Measurements from ENCODE around the gene WDFY4. TPM values are rescaled to one million over a fixed set of nuclear protein-coding genes. Genes with fewer than 3 reads are reported as not detected.

The WDFY4 gene
- total and polyA plus RNA-seq, 2 donors (not counting 1 experiment from before 2014, with no cell fraction given), result 0.06 to 0.66 TPM

DNA sequence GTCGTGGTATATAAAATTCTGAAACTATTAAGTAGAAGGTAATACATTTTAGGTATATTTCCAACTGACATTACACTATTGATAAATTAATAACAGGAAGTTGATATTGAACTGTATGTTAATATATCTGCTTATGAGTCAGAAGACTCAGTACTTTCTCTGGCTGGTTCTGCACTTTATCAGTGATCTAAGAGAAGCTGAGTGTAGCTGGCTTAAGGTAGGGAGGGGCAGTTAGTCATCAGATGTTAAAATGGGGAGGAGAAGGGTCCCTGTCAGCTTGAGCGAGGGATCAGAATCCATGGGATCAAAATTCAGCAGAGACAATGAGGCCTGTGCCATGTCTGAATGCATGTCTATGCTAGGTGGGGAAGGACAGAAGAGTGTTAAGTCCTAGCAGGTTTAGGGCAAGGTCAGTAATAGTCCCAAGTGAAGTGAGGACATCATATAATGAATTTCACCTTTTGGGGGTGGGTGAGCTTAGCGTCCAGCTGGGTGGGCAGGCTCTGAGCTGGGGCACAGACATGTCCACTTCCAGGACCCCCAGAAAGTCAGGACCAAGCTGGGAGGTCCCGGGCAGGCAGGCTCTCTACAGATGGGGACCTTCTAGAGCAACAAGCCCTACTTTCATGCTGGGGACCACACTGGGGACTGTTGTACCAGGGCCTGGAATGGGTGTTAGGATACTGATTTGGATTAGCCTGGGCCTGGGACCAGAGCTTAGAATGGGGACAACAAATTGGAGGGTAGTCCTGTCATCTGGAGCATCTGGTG is 82.9 kb downstream of the WDFY4 start:
- Histone ChIP-seq H2AFZ (ENCODE audit: low read length) (no peak overlapping the region), H3K79me2 (ENCODE audit: control insufficient read depth, insufficient read depth, low read length) (no peaks in the 10 kb centered on the region), H3K4me2 (ENCODE audit: extremely low read depth, insufficient read depth, low read length) (no peak overlapping the region), H4K20me1 (ENCODE audit: control insufficient read depth, extremely low read depth, insufficient read depth, low read length) (no peaks in the 10 kb centered on the region), H3K27ac (ENCODE audit: insufficient read depth, low read length) (no peak overlapping the region), H3K9ac (ENCODE audit: insufficient read depth, low read length) (no peak overlapping the region), H3K4me1 (ENCODE audit: control insufficient read depth, extremely low read depth, insufficient read depth, low read length) (no peaks in the 10 kb centered on the region), H3K27me3 (ENCODE audit: control insufficient read depth, insufficient read depth, low read length) (peaks cover 6% of the 10 kb centered on the region), H3K4me3 (replicated peaks in 1 of 4; ENCODE audit: control extremely low read depth in 1 of 4, insufficient read depth in 1 of 4, low read depth in 3 of 4, low read length in 4 of 4) (no peak overlapping the region), H3K9me3 (ENCODE audit: control insufficient read depth, insufficient read depth, low read depth, low read length) (no peaks in the 10 kb centered on the region), H3K36me3 (ENCODE audit: control insufficient read depth, insufficient read depth, low read length) (no peaks in the 10 kb centered on the region)
- DNase-seq (ENCODE audit: low read depth in 2 of 2), result no peak
- no peak for TF ChIP-seq EZH2 (IDR thresholded peaks at IDR 0.05; ENCODE audit: low read length, missing control alignments)
- no peak for TF ChIP-seq CTCF (conservative IDR thresholded peaks at IDR 0.05 in 1 of 2, IDR thresholded peaks at IDR 0.05 in 1 of 2; ENCODE audit: low read depth in 1 of 2, low read length in 2 of 2)

- Histone ChIP-seq H3K27me3 (ENCODE audit: control insufficient read depth, insufficient read depth, low read length) (peaks cover 6% of the 10 kb centered on the region), H3K27ac (ENCODE audit: insufficient read depth, low read length) (no peak overlapping the region), H2AFZ (ENCODE audit: low read length) (no peak overlapping the region), H4K20me1 (ENCODE audit: control insufficient read depth, extremely low read depth, insufficient read depth, low read length) (no peaks in the 10 kb centered on the region), H3K79me2 (ENCODE audit: control insufficient read depth, insufficient read depth, low read length) (no peaks in the 10 kb centered on the region), H3K9ac (ENCODE audit: insufficient read depth, low read length) (no peak overlapping the region), H3K4me1 (ENCODE audit: control insufficient read depth, extremely low read depth, insufficient read depth, low read length) (no peaks in the 10 kb centered on the region), H3K36me3 (ENCODE audit: control insufficient read depth, insufficient read depth, low read length) (no peaks in the 10 kb centered on the region), H3K4me2 (ENCODE audit: extremely low read depth, insufficient read depth, low read length) (no peak overlapping the region), H3K4me3 (replicated peaks in 1 of 4; ENCODE audit: control extremely low read depth in 1 of 4, insufficient read depth in 1 of 4, low read depth in 3 of 4, low read length in 4 of 4) (no peak overlapping the region), H3K9me3 (ENCODE audit: control insufficient read depth, insufficient read depth, low read depth, low read length) (no peaks in the 10 kb centered on the region)
- no peak for DNase-seq (ENCODE audit: low read depth in 2 of 2)
- no peak for TF ChIP-seq EZH2 (IDR thresholded peaks at IDR 0.05; ENCODE audit: low read length, missing control alignments)
- no peak for TF ChIP-seq CTCF (conservative IDR thresholded peaks at IDR 0.05 in 1 of 2, IDR thresholded peaks at IDR 0.05 in 1 of 2; ENCODE audit: low read depth in 1 of 2, low read length in 2 of 2)
Observed at GRCh38 chr10:48768144-48768766, 83.6 kb downstream of the WDFY4 start.

GRCh38 chr10:48768926-48769325 is 84.3 kb downstream of the WDFY4 start:
- DNase-seq (ENCODE audit: low read depth in 2 of 2), result no peak
- peaks cover 6% of the 10 kb centered on the region for H3K27me3 ChIP-seq (ENCODE audit: control insufficient read depth, insufficient read depth, low read length)
- TF ChIP-seq EZH2 (IDR thresholded peaks at IDR 0.05; ENCODE audit: low read length, missing control alignments) (no peak), CTCF (conservative IDR thresholded peaks at IDR 0.05 in 1 of 2, IDR thresholded peaks at IDR 0.05 in 1 of 2; ENCODE audit: low read depth in 1 of 2, low read length in 2 of 2) (no peak)

More at GRCh38 chr10:48768926-48769325, 84.3 kb downstream of the WDFY4 start:
- Histone ChIP-seq H3K4me2 (ENCODE audit: extremely low read depth, insufficient read depth, low read length) (no peak overlapping the region), H3K79me2 (ENCODE audit: control insufficient read depth, insufficient read depth, low read length) (no peaks in the 10 kb centered on the region), H2AFZ (ENCODE audit: low read length) (no peak overlapping the region), H3K27ac (ENCODE audit: insufficient read depth, low read length) (no peak overlapping the region), H4K20me1 (ENCODE audit: control insufficient read depth, extremely low read depth, insufficient read depth, low read length) (no peaks in the 10 kb centered on the region), H3K4me3 (replicated peaks in 1 of 4; ENCODE audit: control extremely low read depth in 1 of 4, insufficient read depth in 1 of 4, low read depth in 3 of 4, low read length in 4 of 4) (no peak overlapping the region), H3K4me1 (ENCODE audit: control insufficient read depth, extremely low read depth, insufficient read depth, low read length) (no peaks in the 10 kb centered on the region), H3K36me3 (ENCODE audit: control insufficient read depth, insufficient read depth, low read length) (no peaks in the 10 kb centered on the region), H3K9ac (ENCODE audit: insufficient read depth, low read length) (no peak overlapping the region), H3K9me3 (ENCODE audit: control insufficient read depth, insufficient read depth, low read depth, low read length) (no peaks in the 10 kb centered on the region)
